SK-N-SH (cell line): ENCODE measurements around the gene TCP11L1.

Experiments
- EP300 ChIP-seq, 2 experiments: IDR thresholded peaks; 2 replicates each; pipeline versions ENCODE4 v1.4.0 to v1.6.1; 2012; ENCODE audit warnings: borderline replicate concordance in 1 of 2, low read depth in 1 of 2, low read length in 1 of 2
- EZH2phosphoT487 ChIP-seq: fragments of 200-600 bp; sonication (generic); IDR thresholded peaks from 2 replicates; pipeline ENCODE4 v1.6.1; 2017; ENCODE audit warnings: low read depth, mixed run types, mild to moderate bottlenecking, antibody characterized with exemption, moderate library complexity, borderline replicate concordance
- GABPA ChIP-seq: IDR thresholded peaks from 2 replicates; pipeline ENCODE4 v1.4.0; 2012; ENCODE audit warnings: low read depth, mild to moderate bottlenecking
- JUND ChIP-seq: IDR thresholded peaks from 2 replicates; pipeline ENCODE4 v1.4.0; 2012
- MXI1 ChIP-seq: IDR thresholded peaks from 2 replicates; pipeline ENCODE4 v1.6.1; 2012; ENCODE audit warnings: mild to moderate bottlenecking, low read depth, low read length, improper control_type of control experiment
- NRF1 ChIP-seq: IDR thresholded peaks from 2 replicates; pipeline ENCODE4 v1.6.1; 2012; ENCODE audit warnings: low read depth, mild to moderate bottlenecking, low read length
- RFX5 ChIP-seq: IDR thresholded peaks from 2 replicates; pipeline ENCODE4 v1.6.1; 2012; ENCODE audit warnings: mild to moderate bottlenecking, improper control_type of control experiment, low read length
- SIN3A ChIP-seq: IDR thresholded peaks from 2 replicates; pipeline ENCODE4 v1.6.1; 2012; ENCODE audit warnings: low read depth, mild to moderate bottlenecking, low read length, moderate library complexity, borderline replicate concordance
- TAF1 ChIP-seq: IDR thresholded peaks from 2 replicates; pipeline ENCODE4 v1.6.1; 2012; ENCODE audit warnings: low read depth, mild to moderate bottlenecking, low read length, moderate library complexity, borderline replicate concordance
- TF ChIP-seq, protein P1 (sequence below): fragments of 200-600 bp; sonication (generic); IDR thresholded peaks from 2 replicates; pipeline ENCODE4 v1.6.1; 2017; ENCODE audit warnings: antibody characterized with exemption, mild to moderate bottlenecking, moderate library complexity
- TF ChIP-seq, protein P2 (sequence below): IDR thresholded peaks from 2 replicates; pipeline ENCODE4 v1.4.0; 2012; ENCODE audit warnings: low read depth, borderline replicate concordance
- TF ChIP-seq, protein P3 (sequence below): IDR thresholded peaks from 2 replicates; pipeline ENCODE4 v1.4.0; 2012; ENCODE audit warnings: low read depth
- TF ChIP-seq, protein P4 (sequence below): fragments of 150-350 bp; IDR thresholded peaks from 2 replicates; pipeline ENCODE4 v1.6.1; 2017; ENCODE audit warnings: antibody characterized with exemption, low read length, low read depth, borderline replicate concordance

DNA sequence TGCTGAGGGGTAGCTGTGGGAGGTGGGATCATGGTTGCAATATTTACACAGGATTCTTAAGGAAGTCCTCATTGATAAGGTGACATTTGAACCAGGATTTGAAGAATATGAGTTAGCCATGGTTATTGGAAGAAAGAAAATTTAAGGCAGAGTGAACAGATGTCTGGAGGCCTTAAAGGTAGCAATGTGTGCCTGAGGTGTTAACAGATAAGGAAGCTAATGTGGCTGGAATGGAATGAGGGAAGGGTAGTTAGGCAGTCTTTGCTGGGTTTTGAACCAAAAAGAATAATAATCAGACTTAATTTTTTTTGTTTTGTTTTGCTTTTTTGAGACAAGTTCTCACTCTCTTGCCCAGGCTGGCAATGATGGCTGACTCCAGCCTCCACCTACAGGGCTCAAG, 33.4 kb upstream of the TCP11L1 start:
- no peak for TF ChIP-seq EP300 (IDR thresholded peaks at IDR 0.05; ENCODE audit: borderline replicate concordance in 1 of 2, low read depth in 1 of 2, low read length in 1 of 2)
- no peak for TF ChIP-seq GABPA
- TF ChIP-seq, protein P1, sequence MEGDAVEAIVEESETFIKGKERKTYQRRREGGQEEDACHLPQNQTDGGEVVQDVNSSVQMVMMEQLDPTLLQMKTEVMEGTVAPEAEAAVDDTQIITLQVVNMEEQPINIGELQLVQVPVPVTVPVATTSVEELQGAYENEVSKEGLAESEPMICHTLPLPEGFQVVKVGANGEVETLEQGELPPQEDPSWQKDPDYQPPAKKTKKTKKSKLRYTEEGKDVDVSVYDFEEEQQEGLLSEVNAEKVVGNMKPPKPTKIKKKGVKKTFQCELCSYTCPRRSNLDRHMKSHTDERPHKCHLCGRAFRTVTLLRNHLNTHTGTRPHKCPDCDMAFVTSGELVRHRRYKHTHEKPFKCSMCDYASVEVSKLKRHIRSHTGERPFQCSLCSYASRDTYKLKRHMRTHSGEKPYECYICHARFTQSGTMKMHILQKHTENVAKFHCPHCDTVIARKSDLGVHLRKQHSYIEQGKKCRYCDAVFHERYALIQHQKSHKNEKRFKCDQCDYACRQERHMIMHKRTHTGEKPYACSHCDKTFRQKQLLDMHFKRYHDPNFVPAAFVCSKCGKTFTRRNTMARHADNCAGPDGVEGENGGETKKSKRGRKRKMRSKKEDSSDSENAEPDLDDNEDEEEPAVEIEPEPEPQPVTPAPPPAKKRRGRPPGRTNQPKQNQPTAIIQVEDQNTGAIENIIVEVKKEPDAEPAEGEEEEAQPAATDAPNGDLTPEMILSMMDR = no peak
- no peak for TF ChIP-seq SIN3A
- no peak for TF ChIP-seq TAF1
- no peak for TF ChIP-seq NRF1
- TF ChIP-seq EZH2phosphoT487 = no peak
- TF ChIP-seq JUND = no peak
- TF ChIP-seq RFX5 = no peak
- TF ChIP-seq, protein P2, sequence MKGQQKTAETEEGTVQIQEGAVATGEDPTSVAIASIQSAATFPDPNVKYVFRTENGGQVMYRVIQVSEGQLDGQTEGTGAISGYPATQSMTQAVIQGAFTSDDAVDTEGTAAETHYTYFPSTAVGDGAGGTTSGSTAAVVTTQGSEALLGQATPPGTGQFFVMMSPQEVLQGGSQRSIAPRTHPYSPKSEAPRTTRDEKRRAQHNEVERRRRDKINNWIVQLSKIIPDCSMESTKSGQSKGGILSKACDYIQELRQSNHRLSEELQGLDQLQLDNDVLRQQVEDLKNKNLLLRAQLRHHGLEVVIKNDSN = no peak
- TF ChIP-seq, protein P3, sequence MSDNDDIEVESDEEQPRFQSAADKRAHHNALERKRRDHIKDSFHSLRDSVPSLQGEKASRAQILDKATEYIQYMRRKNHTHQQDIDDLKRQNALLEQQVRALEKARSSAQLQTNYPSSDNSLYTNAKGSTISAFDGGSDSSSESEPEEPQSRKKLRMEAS = no peak
- TF ChIP-seq, protein P4, sequence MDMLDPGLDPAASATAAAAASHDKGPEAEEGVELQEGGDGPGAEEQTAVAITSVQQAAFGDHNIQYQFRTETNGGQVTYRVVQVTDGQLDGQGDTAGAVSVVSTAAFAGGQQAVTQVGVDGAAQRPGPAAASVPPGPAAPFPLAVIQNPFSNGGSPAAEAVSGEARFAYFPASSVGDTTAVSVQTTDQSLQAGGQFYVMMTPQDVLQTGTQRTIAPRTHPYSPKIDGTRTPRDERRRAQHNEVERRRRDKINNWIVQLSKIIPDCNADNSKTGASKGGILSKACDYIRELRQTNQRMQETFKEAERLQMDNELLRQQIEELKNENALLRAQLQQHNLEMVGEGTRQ = no peak
- no peak for TF ChIP-seq MXI1
